ENCODE data around the gene PPP3R1.

- TF ChIP-seq ZNF274 (IDR thresholded peaks at IDR 0.05; ENCODE audit: borderline replicate concordance, low read depth, low read length) (no peak), C11orf30 (IDR thresholded peaks at IDR 0.05; ENCODE audit: low read depth) (no peak), ETS1 (conservative IDR thresholded peaks at IDR 0.05; ENCODE audit: control insufficient read depth, low read depth, low read length) (no peak), U2AF2 (optimal IDR thresholded peaks at IDR 0.05; ENCODE audit: low read depth, low read length) (no peak), JUNB (CRISPR knock-in tag; conservative IDR thresholded peaks at IDR 0.05) (no peak), ELF1 (tag; IDR thresholded peaks at IDR 0.05) (no peak), HINFP (tag; conservative IDR thresholded peaks at IDR 0.05; ENCODE audit: low read depth) (no peak)
These were observed 21.3 kb downstream of the PPP3R1 start for GRCh38 chr2:68231061-68231372.

All from K562 (cell line).